K562 (cell line): ENCODE results near the gene PCED1B. TPM values are rescaled to one million over a fixed set of nuclear protein-coding genes. Genes with fewer than 3 reads are reported as not detected.
A peak's percentile ranks its signal among the peaks of the same experiment; 100 is the strongest.

Experiments used
- ATAC-seq: fragments of 200-7000 bp; cut with Tn5 transposase; 3 replicates; pipeline ENCODE4 v1.9.1; 2020; ENCODE audit warnings: moderate library complexity
- BruUV-seq: library from RNA; stranded (reverse); fragments of 400-500 nt; replicated peaks from 2 replicates; lab custom pipeline; 2021; lab: Mats Ljungman, UMichigan
- CTCF ChIA-PET: fragments of 300-600 bp; formaldehyde crosslinking; extraction: SDS; loops from one replicate; lab custom pipeline; 2021; ENCODE audit warnings: low intra/inter-chr PET ratio; lab: Yijun Ruan, JAX
- POLR2A ChIA-PET: fragments of 300-600, 350-650 bp; sonication (Branson Sonifier 250); formaldehyde crosslinking; extraction: SDS; loops from one replicate; lab custom pipeline; 2021; ENCODE audit warnings: antibody characterized with exemption, inconsistent platforms; lab: Yijun Ruan, JAX
- DNase-seq, 4 experiments: peaks; one replicate each; pipeline versions ENCODE4 v3.0.0 to v3.0.0-alpha.2; 2011 to 2018; ENCODE audit warnings: low spot score in 3 of 4, mixed read lengths in 3 of 4; ENCODE audit errors: extremely low read depth in 1 of 4
- FAIRE-seq: peaks from 2 replicates; lab custom pipeline; 2011; peaks lifted over from hg19 to GRCh38; lab: Jason Lieb, UNC
- H2AFZ ChIP-seq: 2 replicates; pipeline ENCODE4 v1.6.0; 2011; ENCODE audit warnings: low read depth, low read length, control low read depth, inconsistent platforms
- H3K27ac ChIP-seq: fragments of 200-600 bp; 3 replicates; pipeline ENCODE4 v1.8.0; 2011; ENCODE audit warnings: low read depth, mild to moderate bottlenecking, control low read depth, inconsistent platforms, low read length, moderate library complexity, mixed read lengths; ENCODE audit errors: extremely low read depth
- H3K27me3 ChIP-seq, 2 experiments: fragments of 300-600 bp in 1 of 2; 2 replicates in 1 of 2; 3 replicates in 1 of 2; pipeline versions ENCODE4 v1.6.0 to v1.8.0; 2011; ENCODE audit warnings: inconsistent platforms in 2 of 2, low read length in 2 of 2, mild to moderate bottlenecking in 1 of 2, mixed read lengths in 1 of 2, moderate library complexity in 1 of 2; ENCODE audit not compliant: control insufficient read depth in 2 of 2, insufficient read depth in 2 of 2
- H3K36me3 ChIP-seq: fragments of 300-600 bp; 3 replicates; pipeline ENCODE4 v1.8.0; 2011; ENCODE audit warnings: mild to moderate bottlenecking, low read length, inconsistent platforms; ENCODE audit not compliant: control insufficient read depth, insufficient read depth
- H3K4me1 ChIP-seq, 2 experiments: fragments of 200-600 bp in 1 of 2; replicated peaks in 1 of 2; 2 replicates in 1 of 2; 3 replicates in 1 of 2; pipeline versions ENCODE4 v1.5.1 to v1.8.0; 2011; ENCODE audit warnings: inconsistent platforms in 2 of 2, low read length in 2 of 2, mild to moderate bottlenecking in 1 of 2, mixed read lengths in 1 of 2, moderate library complexity in 1 of 2; ENCODE audit not compliant: control insufficient read depth in 2 of 2, insufficient read depth in 2 of 2
- H3K4me2 ChIP-seq: 2 replicates; pipeline ENCODE4 v1.6.1; 2011; ENCODE audit warnings: low read length, control low read depth, inconsistent platforms, mixed read lengths; ENCODE audit not compliant: insufficient read depth
- H3K4me3 ChIP-seq: fragments of 200-600 bp; sonication (generic), shearing (Covaris generic); 2 replicates; pipeline ENCODE4 v1.5.1; 2016; ENCODE audit warnings: control low read depth, inconsistent platforms
- H3K79me2 ChIP-seq: fragments of 200-600 bp; 3 replicates; pipeline ENCODE4 v1.8.0; 2011; ENCODE audit warnings: low read length, inconsistent platforms; ENCODE audit not compliant: control insufficient read depth, insufficient read depth
- H3K9ac ChIP-seq, 2 experiments: 2 replicates each; pipeline versions ENCODE4 v1.6.0 to v1.6.1; 2011; ENCODE audit warnings: low read depth in 2 of 2, low read length in 2 of 2, control low read depth in 1 of 2, inconsistent platforms in 1 of 2, mild to moderate bottlenecking in 1 of 2, mixed read lengths in 1 of 2; ENCODE audit not compliant: insufficient read depth in 1 of 2
- H3K9me1 ChIP-seq: one replicate; pipeline ENCODE4 v1.6.0; 2011; ENCODE audit warnings: inconsistent platforms, mild to moderate bottlenecking, low read length, moderate library complexity; ENCODE audit not compliant: control insufficient read depth, insufficient read depth
- H3K9me3 ChIP-seq: replicated peaks from 2 replicates; pipeline ENCODE4 v1.5.1; 2011; ENCODE audit warnings: low read depth, low read length, inconsistent platforms; ENCODE audit not compliant: control insufficient read depth, insufficient read depth
- H4K20me1 ChIP-seq: replicated peaks from 2 replicates; pipeline ENCODE4 v1.6.1; 2011; ENCODE audit warnings: low read length, inconsistent platforms, mixed read lengths; ENCODE audit not compliant: control insufficient read depth, insufficient read depth
- ATF7 ChIP-seq: fragments of 450-650 bp; IDR thresholded peaks from 2 replicates; pipeline ENCODE4 v1.7.1; 2014; ENCODE audit warnings: mild to moderate bottlenecking, moderate library complexity
- C11orf30 ChIP-seq: fragments of 450-650 bp; IDR thresholded peaks from 2 replicates; pipeline ENCODE4 v1.6.1; 2016; ENCODE audit warnings: low read depth, mild to moderate bottlenecking
- CEBPG ChIP-seq, 3 experiments: fragments of 200-800 bp in 1 of 3; sonication (Bioruptor generic) in 1 of 3; sonication (generic) in 1 of 3; formaldehyde crosslinking in 1 of 3; IDR thresholded peaks in 2 of 3; conservative IDR thresholded peaks in 1 of 3; 2 replicates each; pipeline versions ENCODE4 v1.6.1 to v1.8.0; 2016 to 2022; ENCODE audit warnings: missing compliant biosample characterization in 2 of 3, missing genetic modification characterization in 2 of 3, mild to moderate bottlenecking in 1 of 3, missing genetic modification reagents in 1 of 3
- CHCHD3 ChIP-seq: fragments of 250-450 bp; sonication (Bioruptor Pico); IDR thresholded peaks from 2 replicates; pipeline ENCODE4 v2.1.2; 2022; ENCODE audit warnings: mild to moderate bottlenecking
- CREBBP ChIP-seq: IDR thresholded peaks from one replicate; pipeline ENCODE4 v1.6.1; 2012; ENCODE audit warnings: low read depth, mild to moderate bottlenecking, control low read depth, inconsistent platforms, low read length
- ELF1 ChIP-seq: fragments of 200-800 bp; sonication (Bioruptor generic); IDR thresholded peaks from 2 replicates; pipeline ENCODE4 v1.6.1; 2016; ENCODE audit warnings: missing genetic modification characterization, missing compliant biosample characterization
- NEUROD1 ChIP-seq: fragments of 150-350 bp; IDR thresholded peaks from 2 replicates; pipeline ENCODE4 v1.6.1; 2014; ENCODE audit warnings: borderline replicate concordance, low read length, low read depth; ENCODE audit not compliant: partially characterized antibody
- RCOR1 ChIP-seq, 2 experiments: IDR thresholded peaks; 2 replicates each; pipeline ENCODE4 v1.6.1; 2012; ENCODE audit warnings: low read depth in 2 of 2, low read length in 2 of 2, borderline replicate concordance in 1 of 2, improper control_type of control experiment in 1 of 2
- SIN3B ChIP-seq: fragments of 450-650 bp; IDR thresholded peaks from 2 replicates; pipeline ENCODE4 v1.6.1; 2017; ENCODE audit warnings: low read depth, mild to moderate bottlenecking, moderate library complexity
- SIX5 ChIP-seq, 2 experiments: IDR thresholded peaks; 2 replicates each; pipeline ENCODE4 v1.6.1; 2011; ENCODE audit warnings: low read length in 2 of 2, borderline replicate concordance in 1 of 2, low read depth in 1 of 2, mild to moderate bottlenecking in 1 of 2, moderate library complexity in 1 of 2; ENCODE audit not compliant: insufficient read depth in 1 of 2
- SRSF7 ChIP-seq: fragments of 200-400 bp; formaldehyde crosslinking; optimal IDR thresholded peaks from 2 replicates; pipeline ENCODE3; 2017; ENCODE audit warnings: mild to moderate bottlenecking, low read depth, low read length
- WGBS: fragments of 100-300 bp; shearing (Covaris generic); methylation state at CpG from one replicate; pipeline ENCODE4 v1.1.6; 2016; ENCODE audit warnings: low coverage, mixed read lengths; ENCODE audit not compliant: insufficient coverage; ENCODE audit errors: missing lambda C conversion rate; 5-methylcytosine and 5-hydroxymethylcytosine counted together
- in situ Hi-C: fragments of 300-500 bp; cut with MboI; formaldehyde crosslinking; loops from 4 replicates; pipeline ENCODE4 v1.15.0; 2018; ENCODE audit warnings: inconsistent platforms, mixed read lengths
- intact Hi-C: fragments of 100-400 bp; cut with micrococcal nuclease; formaldehyde crosslinking; loops from 2 replicates; pipeline ENCODE4 v1.14.2; 2022
- polyA plus RNA-seq, 8 experiments: library from polyadenylated mRNA; depleted of rRNA in 4 of 8; stranded (reverse) in 5 of 8; unstranded in 3 of 8; fragments of >200 nt; fragmentation: Nextera tagmentation in 2 of 8; fragmentation: Illumina TruSeq in 1 of 8; extraction: Ambion mirVana in 2 of 8; extraction: Trizol in 1 of 8; gene quantifications; 2 replicates each; pipeline versions ENCODE4 v1.2.1 to v1.2.3, GENCODE V29; 2011 to 2014; ENCODE audit warnings: inconsistent platforms in 1 of 8, missing spikeins in 1 of 8
- total RNA-seq, 7 experiments: library from RNA; depleted of rRNA in 6 of 7; stranded (reverse); fragments of >200 nt in 6 of 7; fragmentation: Illumina TruSeq in 2 of 7; extraction: Trizol in 2 of 7; gene quantifications; 2 replicates each; pipeline versions ENCODE4 v1.2.1 to v1.2.3, GENCODE V29; 2011 to 2021; ENCODE audit warnings: low replicate concordance in 1 of 7
- TF ChIP-seq, protein P1 (sequence below): fragments of 450-650 bp; formaldehyde crosslinking; IDR thresholded peaks from 2 replicates; pipeline ENCODE4 v1.4.0; 2020; ENCODE audit warnings: mild to moderate bottlenecking, moderate library complexity
- TF ChIP-seq, protein P2 (sequence below): sonication (generic); IDR thresholded peaks from 2 replicates; pipeline ENCODE4 v1.6.1; 2016
- TF ChIP-seq, protein P3 (sequence below): fragments of 450-650 bp; formaldehyde crosslinking; IDR thresholded peaks from 2 replicates; pipeline ENCODE4 v1.4.0; 2020; ENCODE audit warnings: mild to moderate bottlenecking, moderate library complexity
- TF ChIP-seq, protein P4 (sequence below): sonication (generic); formaldehyde crosslinking; IDR thresholded peaks from 2 replicates; pipeline ENCODE4 v1.8.0; 2022; ENCODE audit warnings: mild to moderate bottlenecking, missing genetic modification reagents

The PCED1B gene
- total and polyA plus RNA-seq, 9 of the 15 experiments (the other 6 are each of a cell fraction or from before 2014, with no cell fraction given): 1.2 to 9.3 (median 2.5) TPM

DNA sequence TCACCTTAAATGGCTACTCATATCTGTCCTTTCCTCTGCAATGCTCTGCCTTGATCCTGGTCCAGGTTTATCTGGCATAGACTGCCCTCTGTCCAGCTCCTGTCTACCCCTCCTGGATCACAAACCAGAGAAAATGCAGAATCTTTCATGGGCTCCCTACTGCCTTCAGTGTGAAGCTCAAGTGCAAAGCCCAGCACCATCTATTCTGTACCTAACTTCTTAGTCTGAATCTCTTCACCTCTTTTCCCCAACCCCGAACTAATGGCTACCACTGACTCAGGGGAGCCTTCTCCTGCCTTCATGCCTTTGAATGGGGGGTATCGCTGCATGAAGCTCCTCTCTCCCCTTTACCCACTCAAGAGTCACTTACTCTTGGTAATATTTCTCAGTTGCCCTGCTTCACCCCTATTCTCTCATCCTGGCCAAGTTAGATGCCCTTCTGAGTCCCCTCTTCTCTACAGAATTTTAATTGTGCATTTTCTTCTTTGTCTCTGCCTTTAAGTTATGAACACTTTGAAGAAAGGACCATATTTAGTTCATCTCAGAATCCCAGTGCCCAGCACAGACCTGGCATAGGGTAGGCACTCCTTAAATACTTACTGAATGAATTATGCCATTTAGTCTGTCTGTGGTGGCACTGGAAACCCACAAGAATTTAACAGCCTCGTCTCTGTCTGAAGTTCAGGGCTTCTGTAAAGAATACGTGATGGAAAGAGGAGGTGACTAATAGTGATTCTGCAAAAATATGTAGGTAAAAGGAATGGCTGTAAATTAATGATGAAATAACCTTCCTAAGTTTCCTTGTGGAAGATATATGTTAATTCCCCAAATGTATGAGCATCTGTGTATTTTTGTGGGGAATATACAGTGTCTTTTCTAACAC lies 191.6 kb downstream of the PCED1B start:
- Histone ChIP-seq H3K27ac (peak overlapping the region; percentile 79), H3K36me3 (no peaks in the 10 kb centered on the region), H3K79me2 (no peaks in the 10 kb centered on the region), H4K20me1 (no peaks in the 10 kb centered on the region), H3K9me3 (no peaks in the 10 kb centered on the region), H3K4me1 (peaks cover 1 to 36% of the 10 kb centered on the region in 2 experiments; a peak in 3 of 5 replicates), H3K4me2 (0 out of 2 replicates have a peak overlapping the region, but pooled peaks have one; percentile 26), H3K27me3 (no peaks in the 10 kb centered on the region), H3K9me1 (no peaks in the 10 kb centered on the region), H3K4me3 (no peak overlapping the region), H2AFZ (peak overlapping the region; percentile 87), H3K9ac (peak overlapping the region in 1 of 2 experiments; percentile 54; a peak in 3 of 4 replicates)
- in situ Hi-C loops (no loop called here), intact Hi-C loops (no loop called here)
- no TSS peak for BruUV-seq
- DNase-seq: no peak
- CTCF ChIA-PET: no interaction called here
- FAIRE-seq: peak; percentile 42
- POLR2A ChIA-PET: interaction anchor here (0.6 to 2.0 kb wide), 2 partner anchors 10 to 554 kb away, joined by 3 to 11 read pairs; no protein-coding TSS in a partner anchor
- ATAC-seq: 0 out of 3 replicates have a peak, but pooled peaks have one; percentile 8
- 48% methylated on average over 4 of the region's 4 CpGs for WGBS
- TF ChIP-seq SIX5 (IDR thresholded peaks at IDR 0.05; ENCODE audit: borderline replicate concordance in 1 of 2, insufficient read depth in 1 of 2, low read depth in 1 of 2, low read length in 2 of 2) (no peak), ELF1 (tag) (0 out of 2 replicates have a peak, but pooled peaks have one; percentile 3), ATF7 (peak; percentile 35; the same call in 1 of the 2 replicates), CREBBP (no peak), NEUROD1 (no peak), RCOR1 (IDR thresholded peaks at IDR 0.05; ENCODE audit: borderline replicate concordance in 1 of 2, low read depth in 2 of 2, low read length in 2 of 2) (no peak), CEBPG (CRISPR knock-in tag; IDR thresholded peaks at IDR 0.05) (no peak), CEBPG (tag; conservative IDR thresholded peaks at IDR 0.05 in 1 of 2, IDR thresholded peaks at IDR 0.05 in 1 of 2) (peak in 1 of 2 experiments; percentile 75; a peak in 2 of 4 replicates), CHCHD3 (no peak), SIN3B (no peak), SRSF7 (no peak), C11orf30 (peak; percentile 66)
- TF ChIP-seq, protein P1, sequence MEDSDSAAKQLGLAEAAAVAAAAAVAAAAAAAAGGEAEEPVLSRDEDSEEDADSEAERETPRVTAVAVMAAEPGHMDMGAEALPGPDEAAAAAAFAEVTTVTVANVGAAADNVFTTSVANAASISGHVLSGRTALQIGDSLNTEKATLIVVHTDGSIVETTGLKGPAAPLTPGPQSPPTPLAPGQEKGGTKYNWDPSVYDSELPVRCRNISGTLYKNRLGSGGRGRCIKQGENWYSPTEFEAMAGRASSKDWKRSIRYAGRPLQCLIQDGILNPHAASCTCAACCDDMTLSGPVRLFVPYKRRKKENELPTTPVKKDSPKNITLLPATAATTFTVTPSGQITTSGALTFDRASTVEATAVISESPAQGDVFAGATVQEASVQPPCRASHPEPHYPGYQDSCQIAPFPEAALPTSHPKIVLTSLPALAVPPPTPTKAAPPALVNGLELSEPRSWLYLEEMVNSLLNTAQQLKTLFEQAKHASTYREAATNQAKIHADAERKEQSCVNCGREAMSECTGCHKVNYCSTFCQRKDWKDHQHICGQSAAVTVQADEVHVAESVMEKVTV (CRISPR knock-in tag): no peak
- TF ChIP-seq, protein P2, sequence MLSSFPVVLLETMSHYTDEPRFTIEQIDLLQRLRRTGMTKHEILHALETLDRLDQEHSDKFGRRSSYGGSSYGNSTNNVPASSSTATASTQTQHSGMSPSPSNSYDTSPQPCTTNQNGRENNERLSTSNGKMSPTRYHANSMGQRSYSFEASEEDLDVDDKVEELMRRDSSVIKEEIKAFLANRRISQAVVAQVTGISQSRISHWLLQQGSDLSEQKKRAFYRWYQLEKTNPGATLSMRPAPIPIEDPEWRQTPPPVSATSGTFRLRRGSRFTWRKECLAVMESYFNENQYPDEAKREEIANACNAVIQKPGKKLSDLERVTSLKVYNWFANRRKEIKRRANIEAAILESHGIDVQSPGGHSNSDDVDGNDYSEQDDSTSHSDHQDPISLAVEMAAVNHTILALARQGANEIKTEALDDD: no peak
- TF ChIP-seq, protein P3, sequence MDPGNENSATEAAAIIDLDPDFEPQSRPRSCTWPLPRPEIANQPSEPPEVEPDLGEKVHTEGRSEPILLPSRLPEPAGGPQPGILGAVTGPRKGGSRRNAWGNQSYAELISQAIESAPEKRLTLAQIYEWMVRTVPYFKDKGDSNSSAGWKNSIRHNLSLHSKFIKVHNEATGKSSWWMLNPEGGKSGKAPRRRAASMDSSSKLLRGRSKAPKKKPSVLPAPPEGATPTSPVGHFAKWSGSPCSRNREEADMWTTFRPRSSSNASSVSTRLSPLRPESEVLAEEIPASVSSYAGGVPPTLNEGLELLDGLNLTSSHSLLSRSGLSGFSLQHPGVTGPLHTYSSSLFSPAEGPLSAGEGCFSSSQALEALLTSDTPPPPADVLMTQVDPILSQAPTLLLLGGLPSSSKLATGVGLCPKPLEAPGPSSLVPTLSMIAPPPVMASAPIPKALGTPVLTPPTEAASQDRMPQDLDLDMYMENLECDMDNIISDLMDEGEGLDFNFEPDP (CRISPR knock-in tag): no peak
- TF ChIP-seq, protein P4, sequence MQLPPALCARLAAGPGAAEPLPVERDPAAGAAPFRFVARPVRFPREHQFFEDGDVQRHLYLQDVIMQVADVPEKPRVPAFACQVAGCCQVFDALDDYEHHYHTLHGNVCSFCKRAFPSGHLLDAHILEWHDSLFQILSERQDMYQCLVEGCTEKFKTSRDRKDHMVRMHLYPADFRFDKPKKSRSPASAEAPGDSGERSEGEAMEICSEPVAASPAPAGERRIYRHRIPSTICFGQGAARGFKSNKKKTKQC (CRISPR knock-in tag): no peak
